HepG2 (cell line): ENCODE data around the gene LRSAM1. TPM values are rescaled to one million over a fixed set of nuclear protein-coding genes. Genes with fewer than 3 reads are reported as not detected.

Source experiments
- ATAC-seq: fragments of 200-7000 bp; cut with Tn5 transposase; 3 replicates; pipeline ENCODE4 v1.9.1; 2020; ENCODE audit warnings: mild to moderate bottlenecking, moderate library complexity
- BruUV-seq: library from RNA; stranded (reverse); fragments of 400-500 nt; replicated peaks from 2 replicates; lab custom pipeline; 2021; lab: Mats Ljungman, UMichigan
- CTCF ChIA-PET: fragments of 300-600 bp; formaldehyde crosslinking; extraction: SDS; loops from one replicate; lab custom pipeline; 2021; ENCODE audit warnings: low total read pairs, inconsistent platforms, low intra/inter-chr PET ratio; lab: Yijun Ruan, JAX
- POLR2A ChIA-PET: fragments of 350-600 bp; sonication (Branson Sonifier 250); formaldehyde crosslinking; loops from one replicate; lab custom pipeline; 2020; ENCODE audit warnings: antibody characterized with exemption, inconsistent platforms; lab: Yijun Ruan, JAX
- DNase-seq: peaks from one replicate; pipeline ENCODE4 v3.0.0-alpha.2; 2015; ENCODE audit warnings: low spot score
- FAIRE-seq: peaks from 3 replicates; lab custom pipeline; 2011; peaks lifted over from hg19 to GRCh38; lab: Jason Lieb, UNC
- H2AFZ ChIP-seq: one replicate; pipeline ENCODE4 v1.6.1; 2011; ENCODE audit warnings: low read length, inconsistent platforms
- H3K27ac ChIP-seq: fragments of 300-600 bp; 3 replicates; pipeline ENCODE4 v1.8.0; 2011; ENCODE audit warnings: mixed run types, mild to moderate bottlenecking, mixed read lengths, low read length, inconsistent platforms; ENCODE audit not compliant: insufficient read depth; ENCODE audit errors: extremely low read length
- H3K27me3 ChIP-seq, 2 experiments: fragments of 200-600 bp in 1 of 2; 2 replicates in 1 of 2; 3 replicates in 1 of 2; pipeline versions ENCODE4 v1.6.0 to v1.8.0; 2011; ENCODE audit warnings: low read length in 2 of 2, mild to moderate bottlenecking in 2 of 2, moderate library complexity in 2 of 2, inconsistent platforms in 1 of 2; ENCODE audit not compliant: insufficient read depth in 2 of 2, control insufficient read depth in 1 of 2
- H3K36me3 ChIP-seq, 2 experiments: fragments of 200-600 bp in 1 of 2; replicated peaks in 1 of 2; 2 replicates in 1 of 2; 3 replicates in 1 of 2; pipeline versions ENCODE4 v1.5.1 to v1.8.0; 2011; ENCODE audit warnings: low read length in 2 of 2, inconsistent platforms in 1 of 2; ENCODE audit not compliant: insufficient read depth in 2 of 2, control insufficient read depth in 1 of 2
- H3K4me1 ChIP-seq: 2 replicates; pipeline ENCODE4 v1.5.1; 2012; ENCODE audit warnings: low read length, inconsistent platforms; ENCODE audit not compliant: insufficient read depth
- H3K4me2 ChIP-seq: 2 replicates; pipeline ENCODE4 v1.6.0; 2011; ENCODE audit warnings: low read depth, low read length, inconsistent platforms
- H3K4me3 ChIP-seq, 3 experiments: fragments of 200-600 bp in 1 of 3; sonication (generic), shearing (Covaris generic) in 1 of 3; replicated peaks in 1 of 3; 2 replicates each; pipeline ENCODE4 v1.5.1; 2011 to 2016; ENCODE audit warnings: low read length in 3 of 3, inconsistent platforms in 2 of 3, low read depth in 2 of 3, mild to moderate bottlenecking in 2 of 3, control low read depth in 1 of 3, mixed read lengths in 1 of 3; ENCODE audit not compliant: insufficient read depth in 1 of 3
- H3K79me2 ChIP-seq: one replicate; pipeline ENCODE4 v1.6.1; 2011; ENCODE audit warnings: low read length, inconsistent platforms; ENCODE audit not compliant: insufficient read depth
- H3K9ac ChIP-seq: 2 replicates; pipeline ENCODE4 v1.6.0; 2011; ENCODE audit warnings: mild to moderate bottlenecking, low read depth, low read length, inconsistent platforms; ENCODE audit not compliant: insufficient read depth
- H3K9me3 ChIP-seq: 2 replicates; pipeline ENCODE4 v1.5.1; 2012; ENCODE audit warnings: mild to moderate bottlenecking, low read length
- H4K20me1 ChIP-seq: 2 replicates; pipeline ENCODE4 v1.6.0; 2011; ENCODE audit warnings: inconsistent platforms, mild to moderate bottlenecking, low read length, moderate library complexity; ENCODE audit not compliant: insufficient read depth
- CCAR2 ChIP-seq: fragments of 200-400 bp; formaldehyde crosslinking; optimal IDR thresholded peaks from 2 replicates; pipeline ENCODE3; 2018; ENCODE audit warnings: low read depth, mild to moderate bottlenecking, low read length, moderate library complexity
- CSRNP1 ChIP-seq: sonication (generic); formaldehyde crosslinking; IDR thresholded peaks from 2 replicates; pipeline ENCODE4 v1.8.1; 2023; ENCODE audit warnings: mild to moderate bottlenecking, missing genetic modification reagents
- ETS1 ChIP-seq: sonication (generic); formaldehyde crosslinking; IDR thresholded peaks from 2 replicates; pipeline ENCODE4 v1.4.0; 2020; ENCODE audit warnings: missing genetic modification reagents
- HES4 ChIP-seq: sonication (generic); formaldehyde crosslinking; IDR thresholded peaks from 2 replicates; pipeline ENCODE4 v1.9.0; 2021; ENCODE audit warnings: mild to moderate bottlenecking, missing genetic modification reagents, borderline replicate concordance
- NCOA1 ChIP-seq: sonication (generic); formaldehyde crosslinking; IDR thresholded peaks from 2 replicates; pipeline ENCODE4 v1.9.0; 2021; ENCODE audit warnings: missing genetic modification reagents
- PAX8 ChIP-seq: sonication (generic); formaldehyde crosslinking; IDR thresholded peaks from 2 replicates; pipeline ENCODE4 v1.8.0; 2022; ENCODE audit warnings: mild to moderate bottlenecking, missing genetic modification reagents, borderline replicate concordance
- TFDP1 ChIP-seq: IDR thresholded peaks from 2 replicates; pipeline ENCODE4 v1.6.1; 2016; ENCODE audit warnings: missing compliant biosample characterization, missing genetic modification reagents, borderline replicate concordance
- WGBS: methylation state at CpG from one replicate; pipeline ENCODE4 v1.1.6; 2017; ENCODE audit warnings: low lambda C conversion rate; 5-methylcytosine and 5-hydroxymethylcytosine counted together
- in situ Hi-C: cut with HindIII; loops from 2 replicates; pipeline ENCODE4 v1.10.0; 2017; ENCODE audit warnings: low pct_unique_long_range_greater_than_20kb; ENCODE audit not compliant: extremely low pct_ligation_motif_present
- intact Hi-C: fragments of 100-400 bp; cut with micrococcal nuclease; formaldehyde crosslinking; loops from one replicate; pipeline ENCODE4 v1.10.0; 2022; ENCODE audit not compliant: unreplicated experiment
- polyA plus RNA-seq, 8 experiments: library from polyadenylated mRNA; depleted of rRNA in 3 of 8; stranded (reverse) in 7 of 8; unstranded in 1 of 8; fragments of >200 nt; fragmentation: Illumina TruSeq in 4 of 8; extraction: Trizol in 4 of 8; gene quantifications; 2 replicates each; pipeline versions ENCODE4 v1.2.1 to v1.2.3, GENCODE V29; 2011 to 2016; ENCODE audit warnings: low read depth in 4 of 8, missing spikeins in 1 of 8, mixed read lengths in 1 of 8; ENCODE audit not compliant: insufficient read depth in 1 of 8
- total RNA-seq, 5 experiments: library from RNA; depleted of rRNA; stranded (reverse); fragments of >200 nt; fragmentation: Illumina TruSeq; extraction: Trizol; gene quantifications; 2 replicates each; pipeline ENCODE4 v1.2.3, GENCODE V29; 2016; ENCODE audit warnings: low read depth in 1 of 5

The LRSAM1 gene
- total and polyA plus RNA-seq, 2 of the 13 experiments (the other 11 are each of a cell fraction or from before 2014, with no cell fraction given) = 8.7 to 10.2 TPM

- Histone ChIP-seq H3K4me2 (no peak overlapping the region), H3K36me3 (peaks cover under 1 to 2% of the 10 kb centered on the region in 2 experiments; a peak in 1 of 5 replicates), H3K9ac (no peak overlapping the region), H2AFZ (no peak overlapping the region), H3K4me3 (no peak overlapping the region), H3K4me1 (no peaks in the 10 kb centered on the region), H3K79me2 (no peaks in the 10 kb centered on the region), H3K9me3 (no peaks in the 10 kb centered on the region), H3K27ac (no peak overlapping the region), H3K27me3 (no peaks in the 10 kb centered on the region), H4K20me1 (no peaks in the 10 kb centered on the region)
- ATAC-seq (no peak), DNase-seq (no peak), FAIRE-seq (no peak)
- TF ChIP-seq TFDP1 (CRISPR knock-in tag) (no peak), CCAR2 (no peak), HES4 (CRISPR knock-in tag) (no peak), ETS1 (CRISPR knock-in tag) (no peak), CSRNP1 (no peak), NCOA1 (CRISPR knock-in tag) (no peak), PAX8 (CRISPR knock-in tag) (no peak)
- in situ Hi-C loops = no loop called here
- no TSS peak for BruUV-seq
- 98% methylated on average over 4 of the region's 4 CpGs for WGBS
- CTCF ChIA-PET = no interaction called here
- POLR2A ChIA-PET = interaction anchor here (1.1 to 3.4 kb wide), 2 partner anchors 9 to 14 kb away, joined by 3 to 12 read pairs; partner anchors contain the start of gene SLC2A8
- intact Hi-C loops = no loop called here
Observed at GRCh38 chr9:127411122-127411521, 40.2 kb upstream of the LRSAM1 start.
